ENCODE data around the gene MAST2.

DNA sequence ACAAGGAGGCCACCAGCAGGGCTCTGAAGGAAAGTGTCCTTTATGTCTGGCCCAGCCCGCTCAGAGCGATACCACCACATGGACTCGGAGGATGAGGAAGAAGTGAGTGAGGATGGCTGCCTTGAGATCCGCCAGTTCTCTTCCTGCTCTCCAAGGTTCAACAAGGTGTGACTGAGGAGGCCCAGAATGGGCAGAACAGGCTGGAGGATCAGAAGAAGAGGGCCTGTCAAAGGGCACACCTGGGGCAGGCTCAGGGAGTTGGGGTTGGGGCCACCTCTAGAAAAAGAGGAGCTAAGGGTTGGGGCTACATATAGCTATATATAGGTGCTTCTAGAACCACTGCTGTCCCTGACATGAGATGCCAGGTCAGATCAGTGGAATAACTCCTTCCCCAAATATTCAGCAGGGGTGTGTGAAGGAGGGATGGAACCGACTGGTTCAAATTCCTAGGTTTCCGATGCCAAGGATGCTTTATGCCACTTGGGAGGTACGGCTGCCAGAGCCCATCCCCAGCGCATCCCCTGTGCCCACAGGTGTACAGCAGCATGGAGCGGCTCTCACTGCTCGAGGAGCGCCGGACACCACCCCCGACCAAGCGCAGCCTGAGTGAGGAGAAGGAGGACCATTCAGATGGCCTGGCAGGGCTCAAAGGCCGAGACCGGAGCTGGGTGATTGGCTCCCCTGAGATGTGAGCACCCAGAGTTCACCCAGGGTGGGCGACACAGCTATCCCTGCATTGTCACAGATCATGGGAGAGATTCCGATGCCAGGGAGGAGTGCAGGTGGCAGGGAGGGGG lies 226.9 kb downstream of the MAST2 start:
- TF ChIP-seq POLR2A (IDR thresholded peaks at IDR 0.05; ENCODE audit: borderline replicate concordance, extremely low read depth, insufficient read depth, insufficient read length) (no peak), POLR2AphosphoS5 (IDR thresholded peaks at IDR 0.05; ENCODE audit: low read depth, low read length) (no peak), JUND (IDR thresholded peaks at IDR 0.05) (no peak), RAD21 (IDR thresholded peaks at IDR 0.05; ENCODE audit: low read depth) (no peak)
- TF ChIP-seq, protein P1, sequence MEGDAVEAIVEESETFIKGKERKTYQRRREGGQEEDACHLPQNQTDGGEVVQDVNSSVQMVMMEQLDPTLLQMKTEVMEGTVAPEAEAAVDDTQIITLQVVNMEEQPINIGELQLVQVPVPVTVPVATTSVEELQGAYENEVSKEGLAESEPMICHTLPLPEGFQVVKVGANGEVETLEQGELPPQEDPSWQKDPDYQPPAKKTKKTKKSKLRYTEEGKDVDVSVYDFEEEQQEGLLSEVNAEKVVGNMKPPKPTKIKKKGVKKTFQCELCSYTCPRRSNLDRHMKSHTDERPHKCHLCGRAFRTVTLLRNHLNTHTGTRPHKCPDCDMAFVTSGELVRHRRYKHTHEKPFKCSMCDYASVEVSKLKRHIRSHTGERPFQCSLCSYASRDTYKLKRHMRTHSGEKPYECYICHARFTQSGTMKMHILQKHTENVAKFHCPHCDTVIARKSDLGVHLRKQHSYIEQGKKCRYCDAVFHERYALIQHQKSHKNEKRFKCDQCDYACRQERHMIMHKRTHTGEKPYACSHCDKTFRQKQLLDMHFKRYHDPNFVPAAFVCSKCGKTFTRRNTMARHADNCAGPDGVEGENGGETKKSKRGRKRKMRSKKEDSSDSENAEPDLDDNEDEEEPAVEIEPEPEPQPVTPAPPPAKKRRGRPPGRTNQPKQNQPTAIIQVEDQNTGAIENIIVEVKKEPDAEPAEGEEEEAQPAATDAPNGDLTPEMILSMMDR (IDR thresholded peaks at IDR 0.05 in 2 of 3, conservative IDR thresholded peaks at IDR 0.05 in 1 of 3; ENCODE audit: borderline replicate concordance in 1 of 3, insufficient read depth in 1 of 3, low read depth in 2 of 3, low read length in 2 of 3) = no peak
